Loucy (cell line): ENCODE results near the gene EPHB3.

Source experiments
- H2AFZ ChIP-seq: fragments of 200-600 bp; sonication (generic); 2 replicates; pipeline ENCODE4 v1.6.0; 2016; ENCODE audit warnings: antibody characterized with exemption, mild to moderate bottlenecking, low read length, moderate library complexity
- H3F3A ChIP-seq: fragments of 200-600 bp; 2 replicates; pipeline ENCODE4 v1.6.0; 2016; ENCODE audit warnings: antibody characterized with exemption, low read depth, mild to moderate bottlenecking
- H3K27me3 ChIP-seq: fragments of 200-600 bp; sonication (generic); 2 replicates; pipeline ENCODE4 v1.6.1; 2014; ENCODE audit warnings: low read length, mild to moderate bottlenecking; ENCODE audit not compliant: insufficient read depth, poor library complexity, severe bottlenecking
- H3K36me3 ChIP-seq: fragments of 200-600 bp; sonication (generic); 2 replicates; pipeline ENCODE4 v1.6.1; 2016; ENCODE audit warnings: low read length; ENCODE audit not compliant: insufficient read depth
- H3K4me1 ChIP-seq: fragments of 200-600 bp; sonication (generic); 2 replicates; pipeline ENCODE4 v1.5.1; 2014; ENCODE audit warnings: low read length, mild to moderate bottlenecking; ENCODE audit not compliant: insufficient read depth, poor library complexity, severe bottlenecking
- H3K4me2 ChIP-seq: fragments of 200-600 bp; sonication (generic); 2 replicates; pipeline ENCODE4 v1.6.0; 2014; ENCODE audit warnings: antibody characterized with exemption, low read length, low read depth, mild to moderate bottlenecking; ENCODE audit not compliant: poor library complexity, severe bottlenecking
- H3K4me3 ChIP-seq: fragments of 200-600 bp; sonication (generic); 2 replicates; pipeline ENCODE4 v1.5.1; 2014; ENCODE audit warnings: low read length, mild to moderate bottlenecking, mixed read lengths; ENCODE audit not compliant: poor library complexity, severe bottlenecking
- H3K79me2 ChIP-seq: fragments of 200-600 bp; sonication (generic); 2 replicates; pipeline ENCODE4 v1.6.1; 2014; ENCODE audit warnings: low read length; ENCODE audit not compliant: insufficient read depth
- H3K9ac ChIP-seq: fragments of 200-600 bp; sonication (generic); 2 replicates; pipeline ENCODE4 v1.6.0; 2014; ENCODE audit warnings: mild to moderate bottlenecking, low read depth, low read length, moderate library complexity; ENCODE audit not compliant: poor library complexity, severe bottlenecking
- H3K9me2 ChIP-seq: fragments of 200-600 bp; sonication (generic); replicated peaks from 2 replicates; pipeline ENCODE4 v1.6.1; 2016; ENCODE audit warnings: low read depth, low read length, mixed read lengths
- H3K9me3 ChIP-seq: fragments of 200-600 bp; sonication (generic); 2 replicates; pipeline ENCODE4 v1.6.1; 2014; ENCODE audit warnings: mild to moderate bottlenecking, antibody characterized with exemption, low read length, low read depth; ENCODE audit not compliant: insufficient read depth
- H4K20me1 ChIP-seq: fragments of 200-600 bp; sonication (generic); 2 replicates; pipeline ENCODE4 v1.6.0; 2014; ENCODE audit warnings: antibody characterized with exemption, low read length, mild to moderate bottlenecking; ENCODE audit not compliant: insufficient read depth, poor library complexity, severe bottlenecking
- CTCF ChIP-seq: fragments of 200-600 bp; sonication (generic); conservative IDR thresholded peaks from 2 replicates; pipeline ENCODE4 v1.5.1; 2014; ENCODE audit warnings: mild to moderate bottlenecking, antibody characterized with exemption, low read length
- EZH2phosphoT487 ChIP-seq: fragments of 200-600 bp; IDR thresholded peaks from 2 replicates; pipeline ENCODE4 v1.6.1; 2018; ENCODE audit warnings: antibody characterized with exemption, mild to moderate bottlenecking, moderate library complexity, borderline replicate concordance

The EPHB3 gene

GRCh38 chr3:184583578-184584451 is 22.2 kb downstream of the EPHB3 start:
- Histone ChIP-seq H3K9me3 (no peaks in the 10 kb centered on the region), H3K9me2 (no peaks in the 10 kb centered on the region), H3K36me3 (no peaks in the 10 kb centered on the region), H2AFZ (0 out of 2 replicates have a peak overlapping the region, but pooled peaks have one; percentile 73), H3K79me2 (no peaks in the 10 kb centered on the region), H3K9ac (no peak overlapping the region), H3K4me1 (no peaks in the 10 kb centered on the region), H4K20me1 (no peaks in the 10 kb centered on the region), H3K4me3 (no peak overlapping the region), H3F3A (no peaks in the 10 kb centered on the region), H3K4me2 (peak overlapping the region; percentile 47), H3K27me3 (no peaks in the 10 kb centered on the region)
- TF ChIP-seq EZH2phosphoT487 (no peak), CTCF (peak; percentile 48)

DNA sequence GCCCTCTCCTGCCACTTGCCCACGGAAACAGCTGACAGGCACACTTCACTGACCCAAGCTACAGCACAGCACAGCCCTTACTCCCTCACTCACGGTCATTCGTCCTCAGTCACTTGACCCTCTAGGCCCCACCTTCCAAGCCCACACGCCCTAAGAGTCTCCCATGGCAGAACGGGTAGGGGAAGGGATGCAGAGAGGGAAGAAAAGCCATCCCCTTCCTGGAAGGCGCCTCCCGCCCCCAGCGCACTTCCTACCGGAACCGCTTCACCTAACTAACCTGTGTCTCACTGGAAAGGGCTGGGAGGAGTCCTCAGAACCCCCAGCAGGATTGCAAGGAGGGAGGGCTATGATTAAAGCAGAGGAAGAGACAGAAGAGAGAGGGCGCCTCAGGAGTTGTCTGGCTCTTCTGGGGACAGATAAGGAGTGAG is 22.9 kb downstream of the EPHB3 start:
- no peak overlapping the region for H3K4me3 ChIP-seq
- no peaks in the 10 kb centered on the region for H3F3A ChIP-seq
- no peak for TF ChIP-seq EZH2phosphoT487
- no peak for TF ChIP-seq CTCF
- no peaks in the 10 kb centered on the region for H3K9me2 ChIP-seq
- H3K9me3 ChIP-seq = no peaks in the 10 kb centered on the region
- no peaks in the 10 kb centered on the region for H3K4me1 ChIP-seq
- no peak overlapping the region for H2AFZ ChIP-seq
- no peaks in the 10 kb centered on the region for H3K36me3 ChIP-seq
- no peaks in the 10 kb centered on the region for H3K27me3 ChIP-seq
- no peaks in the 10 kb centered on the region for H4K20me1 ChIP-seq
- H3K79me2 ChIP-seq = no peaks in the 10 kb centered on the region
- no peak overlapping the region for H3K9ac ChIP-seq
- H3K4me2 ChIP-seq = no peak overlapping the region

- no peaks in the 10 kb centered on the region for H3F3A ChIP-seq
- H3K9me3 ChIP-seq = no peaks in the 10 kb centered on the region
- peaks cover 2% of the 10 kb centered on the region for H3K4me1 ChIP-seq
- no peak overlapping the region for H2AFZ ChIP-seq
- no peak overlapping the region for H3K9ac ChIP-seq
- no peak overlapping the region for H3K4me3 ChIP-seq
- H3K9me2 ChIP-seq = no peaks in the 10 kb centered on the region
- no peaks in the 10 kb centered on the region for H3K79me2 ChIP-seq
- no peaks in the 10 kb centered on the region for H3K36me3 ChIP-seq
- no peak overlapping the region for H3K4me2 ChIP-seq
- TF ChIP-seq CTCF = no peak
- no peak for TF ChIP-seq EZH2phosphoT487
- H4K20me1 ChIP-seq = no peaks in the 10 kb centered on the region
- no peaks in the 10 kb centered on the region for H3K27me3 ChIP-seq
Measured at GRCh38 chr3:184585545-184585944, 24.0 kb downstream of the EPHB3 start.
